T1000 (cell line): ENCODE results near the gene MICAL2.

Experiments
- DNase-seq: peaks from one replicate; lab custom pipeline; 2025; ENCODE audit warnings: mixed read lengths; lab: John Stamatoyannopoulos, UW

The MICAL2 gene

GRCh38 chr11:12271241-12271640 is 160.9 kb downstream of the MICAL2 start:
- DNase-seq, result no peak

GRCh38 chr11:12271826-12272366 is 161.5 kb downstream of the MICAL2 start:
- DNase-seq, result no peak

GRCh38 chr11:12272821-12273617 is 162.6 kb downstream of the MICAL2 start:
- DNase-seq, result no peak

- no peak for DNase-seq
Observed at GRCh38 chr11:12273618-12273995, 163.2 kb downstream of the MICAL2 start.

- no peak for DNase-seq
Observed at GRCh38 chr11:12274056-12274455, 163.7 kb downstream of the MICAL2 start.

GRCh38 chr11:12274558-12275197 is 164.3 kb downstream of the MICAL2 start:
- no peak for DNase-seq

- DNase-seq, result no peak
Observed at GRCh38 chr11:12275818-12276217, 165.4 kb downstream of the MICAL2 start.

GRCh38 chr11:12276356-12276755 is 166.0 kb downstream of the MICAL2 start:
- no peak for DNase-seq

GRCh38 chr11:12276831-12277475 is 166.6 kb downstream of the MICAL2 start:
- DNase-seq, result no peak

- no peak for DNase-seq
Observed at GRCh38 chr11:12278766-12279671, 168.6 kb downstream of the MICAL2 start.

- DNase-seq, result no peak
Observed at GRCh38 chr11:12279672-12280108, 169.3 kb downstream of the MICAL2 start.

- DNase-seq, result no peak
Observed at GRCh38 chr11:12280199-12280837, 169.9 kb downstream of the MICAL2 start.

GRCh38 chr11:12280838-12281565 is 170.6 kb downstream of the MICAL2 start:
- no peak for DNase-seq

GRCh38 chr11:12281571-12282478 is 171.4 kb downstream of the MICAL2 start:
- DNase-seq, result peak; percentile 63

GRCh38 chr11:12282676-12283075 is 172.3 kb downstream of the MICAL2 start:
- no peak for DNase-seq

- no peak for DNase-seq
Observed at GRCh38 chr11:12284316-12285050, 174.1 kb downstream of the MICAL2 start.

- DNase-seq, result peak; percentile 27
Observed at GRCh38 chr11:12285106-12285505, 174.7 kb downstream of the MICAL2 start.

GRCh38 chr11:12285811-12286222 is 175.4 kb downstream of the MICAL2 start:
- no peak for DNase-seq

GRCh38 chr11:12286606-12287005 is 176.2 kb downstream of the MICAL2 start:
- DNase-seq, result no peak
